Measurements from ENCODE around the gene TOP3B.

Gene TOP3B

GRCh38 chr22:21970800-21971617 is 11.6 kb downstream of the TOP3B start:
- no peak for DNase-seq (ENCODE audit: extremely low spot score)
- ChIA-PET CTCF (interaction anchor here (1.3 to 9.3 kb wide), 8 partner anchors 11 to 257 kb away, joined by 4 to 50 read pairs (median 10); partner anchors contain the start of genes PPM1F and TOP3B), POLR2A (no interaction called here)
- no peak for TF ChIP-seq CTCF (IDR thresholded peaks at IDR 0.05; ENCODE audit: control extremely low read depth, extremely low read depth, low read depth, missing control alignments)

GRCh38 chr22:21970037-21970799 is 12.4 kb downstream of the TOP3B start:
- ChIA-PET POLR2A (no interaction called here), CTCF (interaction anchor here (4.0 to 9.3 kb wide), 2 partner anchors 12 to 17 kb away, joined by 47 to 50 read pairs; partner anchors contain the start of genes PPM1F and TOP3B)
- no peak for DNase-seq (ENCODE audit: extremely low spot score)
- no peak for TF ChIP-seq CTCF (IDR thresholded peaks at IDR 0.05; ENCODE audit: control extremely low read depth, extremely low read depth, low read depth, missing control alignments)

- ChIA-PET POLR2A (no interaction called here), CTCF (interaction anchor here (1.4 to 9.3 kb wide), 3 partner anchors 13 to 30 kb away, joined by 7 to 50 read pairs (median 9); partner anchors contain the start of genes PPM1F and TOP3B)
- no peak for TF ChIP-seq CTCF (IDR thresholded peaks at IDR 0.05; ENCODE audit: control extremely low read depth, extremely low read depth, low read depth, missing control alignments)
- no peak for DNase-seq (ENCODE audit: extremely low spot score)
These were observed 14.0 kb downstream of the TOP3B start for GRCh38 chr22:21968452-21969129.

- ChIA-PET POLR2A (no interaction called here), CTCF (interaction anchor here (1.4 to 9.3 kb wide), 3 partner anchors 14 to 30 kb away, joined by 7 to 50 read pairs (median 9); partner anchors contain the start of genes PPM1F and TOP3B)
- no peak for TF ChIP-seq CTCF (IDR thresholded peaks at IDR 0.05; ENCODE audit: control extremely low read depth, extremely low read depth, low read depth, missing control alignments)
- no peak for DNase-seq (ENCODE audit: extremely low spot score)
These were observed 14.8 kb downstream of the TOP3B start for GRCh38 chr22:21967693-21968271.

- CTCF ChIA-PET, result interaction anchor here (1.4 to 9.3 kb wide), 3 partner anchors 14 to 29 kb away, joined by 7 to 50 read pairs (median 9); partner anchors contain the start of genes PPM1F and TOP3B
- TF ChIP-seq CTCF (IDR thresholded peaks at IDR 0.05; ENCODE audit: control extremely low read depth, extremely low read depth, low read depth, missing control alignments), result no peak
These were observed 15.7 kb downstream of the TOP3B start for GRCh38 chr22:21966643-21967516.

More at GRCh38 chr22:21966643-21967516, 15.7 kb downstream of the TOP3B start:
- no peak for DNase-seq (ENCODE audit: extremely low spot score)
- POLR2A ChIA-PET, result no interaction called here

All from GM10248 (cell line).